ENCODE measurements around the gene MSI2.

- TF ChIP-seq SMC3 (IDR thresholded peaks at IDR 0.05; ENCODE audit: low read depth, low read length): no peak
- no peak for TF ChIP-seq RAD21 (IDR thresholded peaks at IDR 0.05; ENCODE audit: low read length)
- no peak for TF ChIP-seq POLR2AphosphoS5 (IDR thresholded peaks at IDR 0.05; ENCODE audit: low read depth, low read length)
- no peak for TF ChIP-seq CTCF (IDR thresholded peaks at IDR 0.05)
- TF ChIP-seq RCOR1 (IDR thresholded peaks at IDR 0.05; ENCODE audit: low read length): no peak
- TF ChIP-seq USF2 (IDR thresholded peaks at IDR 0.05; ENCODE audit: borderline replicate concordance, low read depth, low read length): no peak
- no peak for TF ChIP-seq EP300 (IDR thresholded peaks at IDR 0.05; ENCODE audit: borderline replicate concordance in 1 of 2, low read depth in 1 of 2, low read length in 1 of 2)
- no peak for TF ChIP-seq MAX (IDR thresholded peaks at IDR 0.05; ENCODE audit: low read depth)
- TF ChIP-seq FOXM1 (IDR thresholded peaks at IDR 0.05; ENCODE audit: low read depth): no peak
- TF ChIP-seq CHD2 (IDR thresholded peaks at IDR 0.05; ENCODE audit: low read length, partially characterized antibody): no peak
Measured at GRCh38 chr17:57496382-57496781, 240.1 kb downstream of the MSI2 start.
